Choroid plexus epithelial cell (primary cell): ENCODE results near the gene TEAD3.

Source experiments
- DNase-seq: peaks from one replicate; pipeline ENCODE4 v3.0.0-alpha.2; 2010; ENCODE audit warnings: low read depth
- H3K4me3 ChIP-seq: 2 replicates; pipeline ENCODE4 v1.5.1; 2011; ENCODE audit warnings: low read depth, mild to moderate bottlenecking, control low read depth, low read length, moderate library complexity
- TF ChIP-seq, protein P1 (sequence below): conservative IDR thresholded peaks from 2 replicates; pipeline ENCODE4 v1.5.1; 2011; ENCODE audit warnings: low read depth, mild to moderate bottlenecking, control low read depth, inconsistent platforms, low read length, moderate library complexity

TEAD3 gene

GRCh38 chr6:35491558-35492257 is 5.2 kb downstream of the TEAD3 start:
- TF ChIP-seq, protein P1, sequence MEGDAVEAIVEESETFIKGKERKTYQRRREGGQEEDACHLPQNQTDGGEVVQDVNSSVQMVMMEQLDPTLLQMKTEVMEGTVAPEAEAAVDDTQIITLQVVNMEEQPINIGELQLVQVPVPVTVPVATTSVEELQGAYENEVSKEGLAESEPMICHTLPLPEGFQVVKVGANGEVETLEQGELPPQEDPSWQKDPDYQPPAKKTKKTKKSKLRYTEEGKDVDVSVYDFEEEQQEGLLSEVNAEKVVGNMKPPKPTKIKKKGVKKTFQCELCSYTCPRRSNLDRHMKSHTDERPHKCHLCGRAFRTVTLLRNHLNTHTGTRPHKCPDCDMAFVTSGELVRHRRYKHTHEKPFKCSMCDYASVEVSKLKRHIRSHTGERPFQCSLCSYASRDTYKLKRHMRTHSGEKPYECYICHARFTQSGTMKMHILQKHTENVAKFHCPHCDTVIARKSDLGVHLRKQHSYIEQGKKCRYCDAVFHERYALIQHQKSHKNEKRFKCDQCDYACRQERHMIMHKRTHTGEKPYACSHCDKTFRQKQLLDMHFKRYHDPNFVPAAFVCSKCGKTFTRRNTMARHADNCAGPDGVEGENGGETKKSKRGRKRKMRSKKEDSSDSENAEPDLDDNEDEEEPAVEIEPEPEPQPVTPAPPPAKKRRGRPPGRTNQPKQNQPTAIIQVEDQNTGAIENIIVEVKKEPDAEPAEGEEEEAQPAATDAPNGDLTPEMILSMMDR: no peak
- no peak for DNase-seq
- H3K4me3 ChIP-seq: no peak overlapping the region

GRCh38 chr6:35490821-35491557 is 5.9 kb downstream of the TEAD3 start:
- no peak overlapping the region for H3K4me3 ChIP-seq
- DNase-seq: no peak
- TF ChIP-seq, protein P1: no peak

DNA sequence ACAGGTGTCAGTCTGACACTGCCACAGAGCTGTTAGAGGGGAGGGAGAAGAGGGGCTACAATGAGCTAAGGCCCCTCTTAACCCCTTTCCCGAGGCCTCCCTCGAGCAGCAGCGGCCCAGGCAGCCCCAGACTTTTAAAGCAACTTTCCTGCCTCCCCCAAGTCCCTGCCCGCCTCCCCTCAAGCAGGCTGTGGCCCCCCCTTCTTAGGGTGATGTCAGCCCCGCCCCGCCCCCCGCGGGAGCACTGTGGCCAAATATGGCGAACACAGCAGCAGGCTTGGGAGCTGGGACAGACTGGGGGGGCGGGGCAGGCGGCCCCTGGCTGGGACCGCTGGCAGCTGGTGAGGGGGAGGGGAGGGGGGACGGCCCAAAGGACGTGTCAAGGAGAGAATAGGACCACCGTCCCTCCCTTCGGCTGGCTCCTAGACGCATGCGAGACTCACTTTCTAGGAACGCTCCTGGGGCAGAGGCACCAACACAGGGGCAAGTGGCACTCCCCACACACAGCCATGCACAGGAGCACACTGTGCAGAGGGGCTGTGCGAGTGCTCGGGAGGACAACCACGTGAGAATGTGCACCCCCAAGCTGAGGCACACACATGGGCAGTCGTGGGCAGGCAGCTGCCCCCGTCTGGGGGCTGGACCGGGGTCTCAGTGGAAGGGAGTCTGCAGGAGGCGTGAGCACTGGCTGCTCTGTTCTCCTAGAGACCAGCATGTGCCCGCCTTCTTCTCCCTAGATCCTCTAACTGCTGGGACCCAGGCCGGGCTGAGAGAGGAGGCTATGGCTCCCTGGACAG is 6.7 kb downstream of the TEAD3 start:
- TF ChIP-seq, protein P1: no peak
- DNase-seq: peak; percentile 53
- no peak overlapping the region for H3K4me3 ChIP-seq

- no peak for DNase-seq
Observed at GRCh38 chr6:35489066-35489465, 7.8 kb downstream of the TEAD3 start.

DNA sequence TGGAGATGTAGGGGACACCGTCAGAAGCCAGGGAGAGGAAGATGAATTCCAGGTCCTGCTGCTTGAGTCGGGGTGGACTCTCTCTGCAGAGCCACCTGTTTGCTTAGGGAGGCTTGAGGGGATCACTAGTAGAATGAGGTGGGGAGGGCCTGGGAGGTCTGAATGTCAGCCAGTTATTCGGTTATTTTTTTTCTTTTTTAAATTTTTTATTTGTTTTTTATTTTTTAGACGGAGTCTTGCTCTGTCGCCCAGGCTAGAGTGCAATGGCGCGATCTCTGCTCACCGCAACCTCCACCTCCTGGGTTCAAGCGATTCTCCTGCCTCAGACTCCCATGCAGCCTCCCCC is 8.4 kb downstream of the TEAD3 start:
- DNase-seq: no peak
- TF ChIP-seq, protein P1: no peak
- H3K4me3 ChIP-seq: no peak overlapping the region

More at GRCh38 chr6:35489066-35489465, 7.8 kb downstream of the TEAD3 start:
- TF ChIP-seq, protein P1: no peak
- no peak overlapping the region for H3K4me3 ChIP-seq

DNA sequence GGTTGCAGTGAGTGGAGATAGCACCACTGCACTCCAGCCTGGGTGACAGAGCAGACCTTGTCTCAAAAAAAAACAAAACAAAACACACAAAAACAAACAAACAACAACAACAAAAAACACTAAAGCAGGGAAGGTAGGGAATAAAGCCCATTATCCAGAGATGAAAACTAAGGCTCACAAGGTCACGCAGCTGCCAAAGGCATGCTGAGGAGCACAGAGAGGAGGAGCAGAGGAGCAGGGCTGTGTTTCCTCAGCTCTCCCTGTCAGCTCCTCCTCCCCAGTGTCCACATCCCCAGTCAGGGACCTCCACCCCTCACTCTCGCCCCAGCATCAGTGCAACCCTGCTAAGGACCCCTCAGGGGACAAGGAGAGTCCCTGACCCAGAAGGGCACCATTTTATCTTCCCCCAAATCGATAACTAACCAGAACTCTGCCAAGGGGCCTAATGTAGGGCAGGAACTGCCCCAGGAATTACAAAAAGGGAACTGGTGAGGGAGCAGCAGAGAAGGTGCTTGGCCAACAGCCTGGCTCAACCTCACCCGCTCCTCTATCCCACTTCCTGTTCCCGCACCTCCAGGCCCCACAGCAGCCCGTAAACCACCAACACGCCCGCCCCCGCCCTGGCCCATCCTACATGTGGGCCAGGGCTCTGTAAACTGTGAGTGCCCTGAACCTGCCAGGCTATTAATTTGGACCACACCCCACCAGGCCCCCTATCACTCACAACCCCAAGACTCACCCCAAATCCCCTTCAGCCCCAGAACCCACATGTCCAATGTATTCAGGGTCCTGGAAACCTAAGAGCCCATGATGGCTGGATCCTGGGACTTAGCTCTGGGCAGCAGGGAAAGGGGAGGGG is 9.0 kb downstream of the TEAD3 start:
- DNase-seq: peak; percentile 40
- no peak overlapping the region for H3K4me3 ChIP-seq

More for the DNA sequence above, 9.0 kb downstream of the TEAD3 start:
- TF ChIP-seq, protein P1: no peak
